RCC 7860 (cell line): ENCODE data around the gene PTPRK.

Experiments used
- DNase-seq: peaks from one replicate; pipeline ENCODE4 v3.0.0-alpha.2; 2015; ENCODE audit warnings: low spot score
- FAIRE-seq: peaks from 2 replicates; lab custom pipeline; 2012; peaks lifted over from hg19 to GRCh38; lab: Jason Lieb, UNC

Gene PTPRK

DNA sequence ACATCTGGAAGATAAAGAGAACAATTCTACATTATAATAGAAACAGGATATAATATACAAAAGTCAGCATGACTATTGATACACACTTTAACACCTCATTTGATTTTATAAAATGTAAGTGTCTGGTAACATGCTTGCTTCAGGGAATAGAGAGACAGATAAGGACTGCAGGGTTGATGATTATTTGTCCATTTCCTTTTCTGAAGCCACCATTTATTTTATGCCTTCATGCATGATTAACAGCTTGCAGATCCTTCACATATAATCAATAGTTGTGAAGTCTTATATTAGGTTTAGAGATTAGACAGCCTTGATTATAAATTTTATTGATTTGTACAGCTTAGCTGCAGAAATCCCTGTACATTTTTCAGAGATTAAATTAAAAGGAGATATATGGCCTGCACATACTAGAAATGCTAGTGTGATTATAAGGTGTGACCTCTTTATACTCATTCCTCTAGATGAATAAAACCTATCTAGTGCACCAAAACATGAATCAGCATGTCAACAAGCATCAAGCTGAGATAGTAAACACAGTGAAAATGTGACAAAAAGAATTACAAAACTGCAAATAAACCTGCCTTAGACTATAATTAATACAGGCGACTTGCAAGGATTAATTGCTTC is 420.7 kb downstream of the PTPRK start:
- no peak for DNase-seq
- FAIRE-seq = no peak

- DNase-seq (no peak), FAIRE-seq (no peak)
Measured at GRCh38 chr6:128098000-128098581, 422.3 kb downstream of the PTPRK start.

GRCh38 chr6:128097009-128097408 is 423.4 kb downstream of the PTPRK start:
- DNase-seq (no peak), FAIRE-seq (no peak)

DNA sequence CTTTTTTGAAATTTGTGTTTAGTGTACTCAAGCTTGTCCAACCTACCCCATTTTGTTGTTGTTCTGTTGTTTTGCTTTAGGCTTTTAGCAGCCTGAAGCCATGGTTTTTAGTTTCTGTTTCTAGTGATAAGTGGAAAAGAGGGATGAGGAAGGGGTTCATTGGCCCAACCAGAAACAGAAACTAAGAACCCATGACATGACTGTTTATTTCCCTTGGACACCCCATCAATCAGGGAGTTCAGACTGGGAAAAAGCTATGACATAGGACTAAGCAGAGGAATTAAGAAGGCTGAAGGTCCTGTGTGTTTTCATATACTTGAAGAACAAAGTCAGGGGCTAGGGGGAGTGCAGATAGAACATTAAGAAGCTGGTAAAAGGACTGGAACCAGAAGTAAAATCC is 425.0 kb downstream of the PTPRK start:
- FAIRE-seq = no peak

GRCh38 chr6:128079021-128079420 is 441.4 kb downstream of the PTPRK start:
- DNase-seq = no peak
- no peak for FAIRE-seq

More for the DNA sequence above, 425.0 kb downstream of the PTPRK start:
- DNase-seq = no peak

GRCh38 chr6:128078276-128078675 is 442.1 kb downstream of the PTPRK start:
- FAIRE-seq = no peak
- no peak for DNase-seq

GRCh38 chr6:128076843-128077242 is 443.6 kb downstream of the PTPRK start:
- no peak for FAIRE-seq

GRCh38 chr6:128074567-128074966 is 445.8 kb downstream of the PTPRK start:
- FAIRE-seq = no peak
- no peak for DNase-seq

More at GRCh38 chr6:128076843-128077242, 443.6 kb downstream of the PTPRK start:
- DNase-seq = no peak

- FAIRE-seq (no peak), DNase-seq (no peak)
Measured at GRCh38 chr6:128073389-128073788, 447.0 kb downstream of the PTPRK start.

DNA sequence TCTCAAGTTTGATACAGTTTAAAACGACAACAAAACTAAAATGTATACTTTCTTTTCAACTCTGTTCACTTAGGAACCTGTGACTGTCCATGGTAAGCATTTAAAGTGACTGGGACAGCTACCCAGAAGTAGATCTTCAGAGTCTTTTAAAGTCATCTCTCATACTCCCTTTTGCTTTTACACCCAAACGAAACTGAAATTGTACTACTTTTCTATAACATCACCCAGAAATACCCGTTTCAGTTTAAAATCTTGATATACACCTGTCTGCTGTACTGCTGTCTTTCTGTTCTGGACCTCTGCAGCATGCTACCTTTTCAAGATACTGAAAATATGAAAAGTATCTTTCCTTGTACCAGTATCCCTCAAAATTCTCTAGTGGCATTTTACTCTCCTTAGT is 449.2 kb downstream of the PTPRK start:
- no peak for FAIRE-seq
- DNase-seq = no peak

GRCh38 chr6:128070406-128070805 is 450.0 kb downstream of the PTPRK start:
- no peak for DNase-seq
- no peak for FAIRE-seq

DNA sequence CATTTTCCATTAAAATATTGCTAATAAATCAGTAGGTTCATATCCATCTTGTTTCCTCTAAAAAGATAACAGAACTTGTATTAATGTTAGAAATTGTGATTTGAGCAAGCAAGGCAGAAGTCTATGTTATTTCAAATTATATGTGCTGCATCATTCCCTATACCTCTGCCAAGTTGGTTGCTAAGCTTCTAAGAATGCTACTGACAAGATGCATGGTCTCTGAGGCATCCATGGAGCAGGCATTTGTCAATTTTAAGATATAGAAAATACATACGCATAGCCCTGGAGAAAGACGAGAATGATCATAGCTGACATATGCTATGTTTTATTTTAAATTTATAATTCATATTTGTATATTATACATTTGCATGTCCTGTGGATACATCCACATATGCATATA is 451.2 kb downstream of the PTPRK start:
- no peak for FAIRE-seq
- DNase-seq = no peak

GRCh38 chr6:128068119-128068479 is 452.3 kb downstream of the PTPRK start:
- DNase-seq (no peak), FAIRE-seq (no peak)

GRCh38 chr6:128067446-128068118 is 452.8 kb downstream of the PTPRK start:
- DNase-seq (no peak), FAIRE-seq (no peak)

GRCh38 chr6:128065072-128065471 is 455.3 kb downstream of the PTPRK start:
- no peak for FAIRE-seq
- DNase-seq = no peak

GRCh38 chr6:128064540-128064895 is 455.9 kb downstream of the PTPRK start:
- FAIRE-seq = no peak
- DNase-seq = no peak

- FAIRE-seq (no peak), DNase-seq (no peak)
Measured at GRCh38 chr6:128063850-128064539, 456.4 kb downstream of the PTPRK start.

DNA sequence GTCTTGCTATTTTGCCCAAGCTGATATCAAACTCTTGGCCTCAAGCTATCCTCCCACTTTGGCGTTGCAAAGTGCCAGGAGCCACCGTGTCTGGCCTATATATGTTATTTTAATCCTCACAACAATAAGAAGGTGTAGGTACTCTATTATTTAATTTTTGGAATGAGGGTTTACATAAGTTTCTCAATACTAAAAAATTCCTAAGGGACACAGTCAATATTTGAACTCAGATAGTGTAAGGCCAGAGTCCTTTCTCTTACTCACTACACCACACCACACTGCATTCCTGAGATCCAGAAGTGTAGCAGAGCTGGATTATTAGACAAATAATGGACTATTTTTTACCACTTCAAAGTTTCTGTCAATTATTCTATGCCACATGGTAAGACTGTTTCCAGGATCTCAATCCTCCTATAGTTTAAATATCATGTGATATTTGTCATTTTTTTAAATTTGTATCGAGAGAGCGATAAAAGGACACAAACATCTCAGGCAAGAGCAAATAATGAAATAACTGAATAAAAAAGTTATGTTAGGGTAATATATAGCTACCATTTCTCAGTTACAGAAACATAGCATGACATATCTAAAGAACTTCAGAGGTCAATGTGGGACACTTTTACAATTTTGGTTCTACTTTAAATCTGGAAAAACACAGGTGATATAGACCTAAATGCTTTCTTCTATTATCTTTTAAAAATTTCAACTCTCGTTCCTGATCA is 457.4 kb downstream of the PTPRK start:
- DNase-seq (no peak), FAIRE-seq (no peak)

DNA sequence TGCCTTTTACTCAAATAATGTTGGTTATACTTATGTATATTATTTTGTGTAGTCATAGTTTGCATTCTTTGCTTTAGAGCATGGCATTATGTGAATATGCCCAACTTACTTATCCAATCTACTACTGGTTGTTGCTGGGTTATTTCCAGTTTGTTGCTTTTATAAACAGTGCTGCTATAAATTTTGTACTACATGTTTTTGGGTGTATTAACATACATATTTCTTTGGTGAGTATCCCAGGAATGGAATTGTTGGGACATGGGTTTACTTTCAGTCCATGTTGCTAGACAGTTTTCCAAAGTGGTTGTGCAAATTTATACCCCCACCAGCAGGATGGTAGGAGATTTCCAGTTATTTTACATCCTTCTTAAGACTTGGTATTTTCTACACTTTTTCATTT is 462.5 kb downstream of the PTPRK start:
- FAIRE-seq (no peak), DNase-seq (no peak)

DNA sequence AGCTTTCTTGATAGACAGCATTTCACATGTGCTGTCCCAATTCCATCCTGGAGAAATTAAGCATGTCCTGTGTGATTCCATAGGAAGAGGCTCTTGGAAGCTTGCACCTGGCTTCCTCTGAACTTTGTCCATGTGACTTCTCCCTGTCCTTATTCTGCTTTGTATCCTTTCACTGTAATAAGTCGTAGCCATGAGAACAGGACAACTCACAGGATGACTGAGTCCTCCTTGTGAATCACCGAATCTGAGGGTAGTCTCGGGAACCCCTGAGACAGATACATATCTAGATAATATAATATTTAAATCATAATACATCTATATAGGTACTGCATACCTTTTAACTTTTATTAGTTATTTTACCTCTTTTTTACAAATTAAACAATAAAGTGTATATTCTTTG is 462.9 kb downstream of the PTPRK start:
- DNase-seq = no peak
- no peak for FAIRE-seq

GRCh38 chr6:128053109-128053508 is 467.3 kb downstream of the PTPRK start:
- no peak for FAIRE-seq
- no peak for DNase-seq
